GM12872 (cell line): ENCODE data around the gene NKX6-2.

ENCODE experiments used
- TF ChIP-seq, protein P1 (sequence below): IDR thresholded peaks from 3 replicates; pipeline ENCODE4 v1.5.1; 2011; ENCODE audit warnings: low read depth, mild to moderate bottlenecking, low read length, moderate library complexity; ENCODE audit not compliant: insufficient read depth

NKX6-2 gene

DNA sequence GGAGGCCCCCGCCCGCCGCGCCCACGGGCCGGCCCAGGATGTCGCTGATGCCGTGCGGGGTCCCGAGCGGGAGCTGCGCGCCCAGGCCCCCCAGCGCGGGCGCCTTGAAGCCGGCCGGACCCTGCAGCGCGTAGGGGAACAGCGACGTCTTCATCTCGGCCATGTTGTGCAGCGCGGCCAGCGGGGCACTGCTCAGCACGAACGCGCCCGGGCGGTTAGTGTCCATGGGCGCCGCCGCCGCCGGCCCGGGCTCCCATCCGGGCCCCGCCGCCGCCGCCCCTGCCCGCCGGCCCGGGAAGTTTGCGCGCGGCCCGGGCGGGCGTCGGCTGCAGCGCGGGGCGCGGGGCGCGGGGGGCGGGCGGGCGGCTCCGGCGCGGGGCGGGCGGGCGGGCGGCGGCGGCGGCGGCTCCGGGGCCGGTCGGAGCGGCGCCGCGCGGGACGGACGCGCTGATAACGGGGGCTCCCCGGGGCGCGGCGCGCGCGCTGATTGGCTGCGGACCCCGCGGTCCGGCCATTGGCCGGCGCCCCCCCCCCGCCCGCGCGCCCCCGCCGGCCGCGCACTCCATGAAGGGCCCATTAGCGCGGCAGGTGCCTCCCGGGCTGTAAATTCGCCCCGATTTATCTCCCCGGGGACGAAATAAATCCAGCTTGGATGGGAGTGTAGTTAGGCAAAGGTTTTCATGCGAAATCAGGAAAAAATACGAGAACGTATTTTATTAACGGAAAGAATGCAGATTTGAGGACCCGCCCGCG is at the start of gene NKX6-2:
Gene NKX6-2, minus strand, starts transcription at position 425 of the 753 bp plus-strand sequence. Its CDS starts 199 bp downstream, at position 226.
- TF ChIP-seq, protein P1, sequence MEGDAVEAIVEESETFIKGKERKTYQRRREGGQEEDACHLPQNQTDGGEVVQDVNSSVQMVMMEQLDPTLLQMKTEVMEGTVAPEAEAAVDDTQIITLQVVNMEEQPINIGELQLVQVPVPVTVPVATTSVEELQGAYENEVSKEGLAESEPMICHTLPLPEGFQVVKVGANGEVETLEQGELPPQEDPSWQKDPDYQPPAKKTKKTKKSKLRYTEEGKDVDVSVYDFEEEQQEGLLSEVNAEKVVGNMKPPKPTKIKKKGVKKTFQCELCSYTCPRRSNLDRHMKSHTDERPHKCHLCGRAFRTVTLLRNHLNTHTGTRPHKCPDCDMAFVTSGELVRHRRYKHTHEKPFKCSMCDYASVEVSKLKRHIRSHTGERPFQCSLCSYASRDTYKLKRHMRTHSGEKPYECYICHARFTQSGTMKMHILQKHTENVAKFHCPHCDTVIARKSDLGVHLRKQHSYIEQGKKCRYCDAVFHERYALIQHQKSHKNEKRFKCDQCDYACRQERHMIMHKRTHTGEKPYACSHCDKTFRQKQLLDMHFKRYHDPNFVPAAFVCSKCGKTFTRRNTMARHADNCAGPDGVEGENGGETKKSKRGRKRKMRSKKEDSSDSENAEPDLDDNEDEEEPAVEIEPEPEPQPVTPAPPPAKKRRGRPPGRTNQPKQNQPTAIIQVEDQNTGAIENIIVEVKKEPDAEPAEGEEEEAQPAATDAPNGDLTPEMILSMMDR = no peak

DNA sequence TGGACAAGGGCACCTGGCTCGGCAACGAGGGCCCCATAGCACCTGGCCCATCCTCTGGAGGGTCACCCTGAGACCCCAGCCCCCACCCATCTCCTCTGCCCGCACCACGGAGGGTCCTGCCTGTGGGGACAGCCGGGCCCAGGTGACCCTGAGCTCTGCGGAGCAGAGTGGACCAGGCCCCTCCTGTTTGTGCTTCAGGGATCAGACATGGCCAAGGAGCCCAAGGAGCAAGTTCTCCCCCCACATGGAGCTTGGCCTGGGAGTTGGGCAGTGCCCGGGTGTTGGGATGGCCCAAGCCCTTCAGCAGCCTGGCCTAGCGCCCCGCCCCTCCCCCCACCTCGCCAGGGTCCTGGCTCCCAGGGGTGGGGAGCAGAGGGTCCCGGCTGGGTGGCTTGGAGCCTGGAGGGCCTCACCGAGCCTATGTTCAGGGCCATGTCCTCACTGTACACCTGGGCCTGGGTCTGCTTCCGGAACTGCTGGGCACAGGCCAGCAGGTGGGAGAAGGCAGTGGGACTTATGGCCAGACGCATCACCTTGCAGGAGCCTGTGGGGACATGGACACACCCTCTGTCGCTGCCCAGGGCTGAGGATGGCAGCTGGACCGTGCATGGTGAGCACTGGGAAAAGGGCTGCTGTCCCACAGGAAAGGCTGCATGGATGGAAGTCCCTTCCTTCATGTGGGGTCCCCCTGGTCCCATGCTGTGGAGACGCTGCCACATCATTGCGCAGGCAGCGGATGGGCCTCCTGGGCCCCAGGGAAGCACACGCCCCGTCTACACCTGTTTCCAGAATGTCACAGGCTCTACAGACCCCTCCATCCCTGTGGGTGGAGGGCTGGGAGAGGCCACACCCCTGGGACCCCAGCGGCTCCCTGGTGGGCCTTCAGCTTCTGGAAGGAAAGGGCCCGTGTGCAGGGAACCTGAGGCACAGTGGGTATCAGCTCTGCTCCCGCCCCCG is 49.2 kb upstream of the NKX6-2 start:
- TF ChIP-seq, protein P1 = no peak

DNA sequence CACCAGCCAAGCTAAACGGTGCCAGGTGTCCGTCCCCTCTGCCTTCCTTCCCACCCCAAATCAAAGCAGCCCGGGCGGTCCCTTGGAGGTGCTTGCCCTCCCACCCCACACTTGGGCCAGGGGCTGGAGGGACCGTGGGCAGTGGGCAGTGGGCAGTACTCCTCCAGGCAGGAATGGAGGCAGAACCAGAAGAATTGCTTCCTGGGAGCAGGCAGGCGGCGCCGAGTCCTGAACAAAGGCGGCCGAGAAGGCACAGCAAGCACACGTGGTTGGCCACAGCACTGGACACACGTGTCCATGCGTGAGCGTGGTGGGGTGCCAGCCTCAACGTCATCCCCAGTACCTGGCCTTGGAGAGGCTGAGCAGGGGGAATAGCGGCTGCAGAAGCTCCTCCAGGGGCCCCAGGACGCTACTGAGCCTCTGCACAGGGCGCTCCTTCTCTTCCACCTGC is 48.4 kb upstream of the NKX6-2 start:
- TF ChIP-seq, protein P1 = no peak

DNA sequence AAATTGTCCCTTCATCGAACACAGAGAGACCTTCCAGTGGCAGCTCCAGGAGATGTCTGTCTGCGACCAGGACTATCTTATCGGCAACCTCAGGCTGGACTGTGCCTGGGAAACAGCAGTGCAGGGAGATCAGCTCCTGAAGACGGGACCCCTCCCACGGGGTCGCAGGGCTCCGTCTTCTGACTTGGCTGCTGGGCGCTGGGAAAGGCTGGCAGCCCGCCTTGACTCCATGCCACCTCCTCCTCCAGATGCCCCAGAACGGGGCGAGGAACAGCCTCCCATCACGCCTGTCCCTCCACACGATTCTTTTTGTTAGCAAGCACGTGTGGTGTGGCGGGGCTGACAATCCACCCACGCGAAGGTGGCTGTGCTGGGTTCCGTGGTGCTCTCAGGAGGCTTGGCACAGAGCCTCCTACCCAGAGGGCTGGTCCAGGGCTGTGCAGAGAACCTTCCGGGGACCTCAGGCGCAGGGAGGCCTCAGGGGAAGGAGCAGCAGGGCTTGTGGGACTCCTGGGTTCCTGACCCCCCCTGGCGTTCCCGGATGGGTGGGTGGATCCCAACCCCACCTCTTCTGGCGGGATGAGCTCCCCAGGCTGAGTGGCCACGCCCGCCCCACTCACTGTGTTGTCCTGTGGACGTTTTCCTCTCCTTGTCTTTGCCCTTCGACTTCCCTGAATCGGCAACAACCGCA is 47.6 kb upstream of the NKX6-2 start:
- TF ChIP-seq, protein P1 = no peak

DNA sequence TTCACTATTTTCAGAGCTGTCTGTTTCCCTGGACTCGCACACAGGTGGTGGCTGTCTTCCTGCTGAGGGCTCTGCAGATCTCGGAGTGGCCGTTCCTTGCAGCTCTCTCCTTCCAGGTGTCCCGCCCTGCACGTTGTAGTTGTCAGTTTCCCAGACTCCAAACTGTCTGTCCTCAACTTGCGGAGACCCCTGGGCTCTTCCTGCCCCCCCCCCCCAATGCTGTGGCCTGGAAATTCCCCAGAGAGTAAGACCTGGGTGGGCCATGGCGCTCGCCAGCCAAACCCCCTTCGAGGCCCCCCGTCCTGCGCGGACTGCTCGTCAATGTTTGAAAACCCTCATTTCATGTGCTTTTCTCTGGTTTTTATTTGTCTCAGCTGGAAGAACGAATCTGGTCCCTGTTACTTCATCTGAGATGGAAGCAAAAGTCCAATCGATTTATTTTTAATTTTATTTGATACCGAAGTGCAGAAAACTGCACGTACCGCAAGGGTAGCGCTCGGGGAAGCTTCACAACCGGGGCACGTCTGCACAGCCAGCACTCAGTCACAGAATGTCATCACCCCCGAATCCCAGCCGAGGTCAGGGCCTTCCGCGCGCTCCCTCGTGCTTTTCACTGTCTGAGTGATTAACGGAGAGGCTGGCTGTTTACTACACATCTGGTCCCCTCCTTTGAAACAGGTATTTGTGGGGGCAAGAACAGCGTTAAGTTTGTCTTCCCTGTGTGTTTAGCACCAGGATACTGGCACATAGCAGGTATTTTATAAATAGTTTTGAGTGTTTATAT is 46.4 kb upstream of the NKX6-2 start:
- TF ChIP-seq, protein P1 = no peak

DNA sequence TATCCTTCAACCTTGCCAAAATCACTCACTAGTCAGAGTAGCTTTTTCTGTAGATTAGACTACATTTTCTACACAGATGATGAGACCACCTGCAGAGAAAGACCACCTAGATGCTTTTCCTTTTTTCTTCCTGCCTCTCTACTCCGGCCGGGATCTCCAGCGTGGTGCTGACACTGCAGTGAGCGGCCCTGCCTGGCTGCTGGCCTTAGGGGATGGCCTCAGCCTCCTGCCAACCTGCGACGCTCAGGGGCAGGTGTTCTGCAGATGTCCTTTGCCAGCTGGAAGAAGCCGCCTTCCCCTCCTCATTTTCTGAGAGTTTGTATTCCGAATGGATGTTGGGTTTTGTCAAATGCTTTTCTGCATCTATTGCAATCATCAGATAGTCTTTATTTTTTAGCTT is 43.5 kb upstream of the NKX6-2 start:
- TF ChIP-seq, protein P1 = no peak
